ENCODE results near the gene CX3CL1.
"Not testable (repeated sequence)": the region's sequence is repeated elsewhere in the genome, so short reads cannot be mapped to it uniquely, and the experiment has no call there.

- TF ChIP-seq CTCF (IDR thresholded peaks at IDR 0.05; ENCODE audit: poor library complexity, severe bottlenecking); REST (IDR thresholded peaks at IDR 0.05; ENCODE audit: borderline replicate concordance); TAF1 (IDR thresholded peaks at IDR 0.05; ENCODE audit: low read depth); POLR2AphosphoS5 (IDR thresholded peaks at IDR 0.05); EZH2 (IDR thresholded peaks at IDR 0.05; ENCODE audit: borderline replicate concordance, insufficient read depth, low read length, poor library complexity, severe bottlenecking); EP300 (conservative IDR thresholded peaks at IDR 0.05; ENCODE audit: poor library complexity, severe bottlenecking); MXI1 (conservative IDR thresholded peaks at IDR 0.05; ENCODE audit: poor library complexity, severe bottlenecking); RAD21 (conservative IDR thresholded peaks at IDR 0.05); SMC3 (conservative IDR thresholded peaks at IDR 0.05; ENCODE audit: poor library complexity): not testable (repeated sequence)
Measured at GRCh38 chr16:57374925-57375465, 2.7 kb downstream of the CX3CL1 start.

Data from neural cell (in vitro differentiated cells).